Right atrium auricular region (tissue), 2 donors: Measurements from ENCODE around the gene PACSIN2. TPM values are rescaled to one million over a fixed set of nuclear protein-coding genes. Genes with fewer than 3 reads are reported as not detected.

Experiments used
- DNase-seq: peaks from one replicate; pipeline ENCODE4 v3.0.0-alpha.2; 2019; ENCODE audit warnings: low spot score
- H3K27ac ChIP-seq, 2 donors: fragments of 200-600 bp; sonication (generic); 1 replicate in 1 of 2; 2 replicates in 1 of 2; pipeline ENCODE4 v1.5.1; 2016 to 2019
- H3K27me3 ChIP-seq, 2 donors: fragments of 200-600 bp; sonication (generic); one replicate each; pipeline versions ENCODE4 v1.5.1 to v1.6.0; 2017 to 2019
- H3K36me3 ChIP-seq: fragments of 200-600 bp; sonication (generic); one replicate; pipeline ENCODE4 v1.5.1; 2016
- H3K4me1 ChIP-seq, 2 donors: fragments of 200-600 bp; sonication (generic); one replicate each; pipeline versions ENCODE4 v1.5.1 to v1.6.0; 2017 to 2019
- H3K4me3 ChIP-seq, 2 donors: fragments of 200-600 bp; sonication (generic); 1 replicate in 1 of 2; 2 replicates in 1 of 2; pipeline ENCODE4 v1.5.1; 2017 to 2019; ENCODE audit warnings: mild to moderate bottlenecking in 1 of 2, moderate library complexity in 1 of 2
- H3K9me3 ChIP-seq, 2 donors: fragments of 200-600 bp; sonication (generic); one replicate each; pipeline ENCODE4 v1.5.1; 2019
- total RNA-seq, 2 donors: library from RNA; depleted of rRNA; stranded (reverse); fragments of >200 nt; gene quantifications; one replicate each; pipeline ENCODE4 v1.1.0, GENCODE V29; 2016
- TF ChIP-seq, protein P1 (sequence below), 2 donors: fragments of 200-600 bp; sonication (generic); IDR thresholded peaks; one replicate each; pipeline ENCODE4 v1.5.1; 2019; ENCODE audit warnings: antibody characterized with exemption in 2 of 2

The PACSIN2 gene
- total RNA-seq, 2 donors from 2014 or later = 66.3 to 89.8 TPM

DNA sequence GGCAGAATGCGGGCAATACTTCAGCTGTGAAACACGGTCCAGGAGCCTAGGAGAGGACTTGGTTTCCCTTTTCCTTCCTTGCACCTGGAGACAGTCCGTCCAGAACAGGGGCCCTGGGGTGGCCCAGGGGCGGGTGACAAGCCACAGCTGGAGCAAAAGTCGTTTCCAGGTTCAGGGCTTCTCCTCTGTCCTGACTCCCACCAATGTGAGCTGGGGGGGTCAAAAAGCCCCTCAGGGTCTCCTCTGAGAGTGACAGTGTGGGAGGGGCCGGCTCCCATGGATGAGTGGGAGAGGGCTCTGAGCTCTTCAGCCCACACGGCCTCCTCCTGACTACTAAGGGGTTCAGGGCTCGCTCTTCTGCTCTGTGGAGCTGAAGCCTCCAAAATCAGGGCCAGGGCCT is 137.8 kb downstream of the PACSIN2 start:
- peaks cover 0 to 20% of the 10 kb centered on the region in 2 donors for H3K4me1 ChIP-seq

DNA sequence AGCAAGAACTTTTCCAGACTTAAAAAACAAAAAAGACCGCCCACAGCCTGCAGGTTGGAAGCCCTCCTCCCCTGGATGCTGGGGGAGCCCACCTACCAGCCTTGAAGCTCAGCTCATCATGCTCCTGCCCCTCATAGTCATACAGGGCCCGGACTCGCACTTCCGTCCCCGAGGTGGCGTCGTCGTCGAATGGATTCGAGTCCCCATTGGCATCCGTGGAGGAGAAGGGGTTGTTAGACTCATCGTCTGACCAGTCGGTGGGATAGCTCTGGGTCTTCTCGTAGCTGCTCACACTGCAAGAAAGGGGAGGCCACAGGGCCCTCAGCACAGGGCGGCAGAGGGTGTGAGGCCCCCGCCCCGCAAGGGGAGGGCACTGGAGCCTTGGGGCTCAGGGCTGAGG is 138.9 kb downstream of the PACSIN2 start:
- Histone ChIP-seq H3K27ac (no peak overlapping the region), H3K4me3 (no peak overlapping the region), H3K27me3 (no peaks in the 10 kb centered on the region), H3K4me1 (peaks cover 0 to 20% of the 10 kb centered on the region in 2 donors), H3K36me3 (peaks cover 96% of the 10 kb centered on the region), H3K9me3 (no peaks in the 10 kb centered on the region)
- DNase-seq = no peak
- TF ChIP-seq, protein P1, sequence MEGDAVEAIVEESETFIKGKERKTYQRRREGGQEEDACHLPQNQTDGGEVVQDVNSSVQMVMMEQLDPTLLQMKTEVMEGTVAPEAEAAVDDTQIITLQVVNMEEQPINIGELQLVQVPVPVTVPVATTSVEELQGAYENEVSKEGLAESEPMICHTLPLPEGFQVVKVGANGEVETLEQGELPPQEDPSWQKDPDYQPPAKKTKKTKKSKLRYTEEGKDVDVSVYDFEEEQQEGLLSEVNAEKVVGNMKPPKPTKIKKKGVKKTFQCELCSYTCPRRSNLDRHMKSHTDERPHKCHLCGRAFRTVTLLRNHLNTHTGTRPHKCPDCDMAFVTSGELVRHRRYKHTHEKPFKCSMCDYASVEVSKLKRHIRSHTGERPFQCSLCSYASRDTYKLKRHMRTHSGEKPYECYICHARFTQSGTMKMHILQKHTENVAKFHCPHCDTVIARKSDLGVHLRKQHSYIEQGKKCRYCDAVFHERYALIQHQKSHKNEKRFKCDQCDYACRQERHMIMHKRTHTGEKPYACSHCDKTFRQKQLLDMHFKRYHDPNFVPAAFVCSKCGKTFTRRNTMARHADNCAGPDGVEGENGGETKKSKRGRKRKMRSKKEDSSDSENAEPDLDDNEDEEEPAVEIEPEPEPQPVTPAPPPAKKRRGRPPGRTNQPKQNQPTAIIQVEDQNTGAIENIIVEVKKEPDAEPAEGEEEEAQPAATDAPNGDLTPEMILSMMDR (IDR thresholded peaks at IDR 0.05) = no peak

More for the DNA sequence above, 137.8 kb downstream of the PACSIN2 start:
- no peak overlapping the region for H3K4me3 ChIP-seq
- TF ChIP-seq, protein P1 (IDR thresholded peaks at IDR 0.05) = no peak
- peaks cover 97% of the 10 kb centered on the region for H3K36me3 ChIP-seq
- DNase-seq = no peak
- H3K27ac ChIP-seq = no peak overlapping the region
- no peaks in the 10 kb centered on the region for H3K27me3 ChIP-seq
- no peaks in the 10 kb centered on the region for H3K9me3 ChIP-seq

DNA sequence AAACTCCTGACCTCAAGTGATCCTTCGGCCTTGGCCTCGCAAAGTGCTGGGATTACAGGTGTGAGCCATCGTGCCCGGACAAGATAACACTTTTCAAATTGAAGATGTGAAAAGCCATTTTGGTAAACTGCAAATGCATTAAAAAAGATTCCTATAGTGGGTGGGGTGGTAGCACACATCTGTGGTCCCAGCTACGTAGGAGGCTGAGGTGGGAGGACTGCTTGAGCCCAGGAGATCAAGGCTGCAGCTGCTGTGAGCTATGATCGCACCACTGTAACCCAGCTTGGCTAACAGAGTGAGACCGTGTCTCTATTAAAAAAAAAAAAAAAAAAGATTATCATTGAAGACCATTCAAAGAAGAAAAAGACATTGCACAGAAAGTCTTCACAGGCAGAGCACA is 140.9 kb downstream of the PACSIN2 start:
- Histone ChIP-seq H3K9me3 (no peaks in the 10 kb centered on the region), H3K27me3 (no peaks in the 10 kb centered on the region), H3K4me3 (no peak overlapping the region), H3K4me1 (peaks cover 0 to 25% of the 10 kb centered on the region in 2 donors), H3K27ac (no peak overlapping the region), H3K36me3 (peaks cover 92% of the 10 kb centered on the region)
- TF ChIP-seq, protein P1 (IDR thresholded peaks at IDR 0.05) = no peak
- DNase-seq = no peak

DNA sequence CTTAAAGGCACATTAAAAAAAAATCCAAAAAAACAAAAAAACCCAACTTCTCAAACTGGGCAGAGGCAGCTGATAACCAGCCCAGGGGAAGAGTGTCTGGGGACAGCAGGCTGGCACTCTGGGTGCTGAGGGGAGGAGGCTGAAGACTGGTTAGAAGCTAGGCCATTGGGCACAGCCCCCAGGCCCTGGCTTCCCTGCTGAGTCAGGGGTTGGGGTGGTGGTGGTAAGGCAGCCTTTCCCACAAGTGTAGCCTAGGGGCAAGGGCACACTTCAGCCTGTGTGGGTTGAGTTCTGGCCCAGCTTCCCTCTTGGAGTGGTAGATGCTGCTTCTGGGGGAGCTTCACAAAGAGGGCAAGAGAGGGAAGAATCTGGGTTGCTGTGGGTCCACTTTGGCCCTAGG is 141.6 kb downstream of the PACSIN2 start:
- Histone ChIP-seq H3K4me1 (peaks cover 0 to 25% of the 10 kb centered on the region in 2 donors), H3K9me3 (no peaks in the 10 kb centered on the region), H3K27ac (no peak overlapping the region), H3K36me3 (peaks cover 86% of the 10 kb centered on the region), H3K4me3 (no peak overlapping the region), H3K27me3 (no peaks in the 10 kb centered on the region)
- TF ChIP-seq, protein P1 (IDR thresholded peaks at IDR 0.05) = no peak
- no peak for DNase-seq

DNA sequence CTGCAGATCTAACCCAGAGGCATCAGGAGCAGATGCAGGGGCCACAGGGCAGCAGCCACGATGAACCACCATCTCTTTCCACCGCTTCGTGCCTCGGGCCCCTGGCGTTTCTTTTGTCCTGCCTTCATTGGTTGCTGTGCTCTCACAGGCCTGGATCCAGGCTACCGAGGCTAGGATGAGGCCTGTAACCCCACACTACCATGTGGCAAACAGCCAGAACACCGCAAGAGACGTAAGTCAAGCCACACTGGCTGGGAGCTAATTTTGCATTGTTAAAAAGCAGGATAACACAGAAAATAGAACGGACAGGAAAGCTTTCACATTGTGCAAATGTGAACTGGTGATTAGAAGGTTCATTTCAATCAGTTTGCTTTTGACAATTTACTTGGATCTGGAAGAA is 142.1 kb downstream of the PACSIN2 start:
- H3K27ac ChIP-seq = no peak overlapping the region
- peaks cover 80% of the 10 kb centered on the region for H3K36me3 ChIP-seq
- H3K4me1 ChIP-seq = peaks cover 0 to 25% of the 10 kb centered on the region in 2 donors
- TF ChIP-seq, protein P1 (IDR thresholded peaks at IDR 0.05) = no peak
- no peaks in the 10 kb centered on the region for H3K27me3 ChIP-seq
- no peaks in the 10 kb centered on the region for H3K9me3 ChIP-seq
- no peak for DNase-seq
- H3K4me3 ChIP-seq = no peak overlapping the region
